ENCODE results near the gene CA11.

CA11 gene

DNA sequence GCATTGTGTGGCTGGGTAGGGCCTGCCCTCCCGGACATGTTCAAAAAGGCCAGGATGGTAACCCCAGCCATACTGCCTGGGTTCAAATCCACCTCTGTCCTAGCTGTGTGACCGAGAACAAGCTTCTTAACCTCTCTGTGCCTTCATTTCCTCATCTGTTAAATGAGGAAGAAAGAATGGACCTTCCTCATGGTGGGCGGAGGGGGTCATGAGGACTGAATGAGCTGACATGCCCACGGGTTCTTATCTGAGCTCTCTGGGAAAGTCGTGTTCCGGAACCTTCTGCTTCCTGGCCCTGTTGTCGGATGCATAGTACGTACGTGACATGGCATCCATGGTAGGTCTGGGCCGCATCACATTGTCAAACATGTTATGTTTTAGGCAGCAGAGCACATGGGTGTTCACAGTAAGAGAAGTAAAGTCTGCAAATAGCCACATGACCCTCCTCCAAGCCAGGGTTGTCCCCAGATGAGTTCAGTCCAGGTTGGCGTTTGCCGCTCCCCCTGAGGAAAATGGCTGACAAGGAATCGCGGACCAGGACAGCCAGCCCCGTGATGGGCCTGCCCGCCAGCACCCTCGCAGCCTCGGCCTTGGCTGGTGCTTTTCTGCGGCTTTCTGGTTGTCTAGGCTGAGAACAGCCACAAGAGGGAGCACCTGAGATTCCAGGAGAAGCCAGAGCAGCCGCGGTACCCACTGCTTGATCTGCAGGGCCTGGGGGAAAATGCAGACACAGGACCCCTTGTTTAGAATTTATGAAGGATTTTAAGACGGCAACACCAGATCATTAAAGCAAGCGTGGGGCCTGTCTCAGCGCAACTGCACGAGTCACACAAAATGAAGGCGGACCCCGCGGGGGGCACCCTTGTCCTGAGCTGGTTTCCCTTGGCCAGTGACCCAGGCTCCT is 29.2 kb upstream of the CA11 start:
- DNase-seq (ENCODE audit: low spot score) = peak; percentile 96
- in situ Hi-C loops (cut with MboI; ENCODE audit: low pct_unique_long_range_greater_than_20kb, low sequenced_read_pairs, unreplicated experiment) = no loop called here
- TF ChIP-seq, protein P1, sequence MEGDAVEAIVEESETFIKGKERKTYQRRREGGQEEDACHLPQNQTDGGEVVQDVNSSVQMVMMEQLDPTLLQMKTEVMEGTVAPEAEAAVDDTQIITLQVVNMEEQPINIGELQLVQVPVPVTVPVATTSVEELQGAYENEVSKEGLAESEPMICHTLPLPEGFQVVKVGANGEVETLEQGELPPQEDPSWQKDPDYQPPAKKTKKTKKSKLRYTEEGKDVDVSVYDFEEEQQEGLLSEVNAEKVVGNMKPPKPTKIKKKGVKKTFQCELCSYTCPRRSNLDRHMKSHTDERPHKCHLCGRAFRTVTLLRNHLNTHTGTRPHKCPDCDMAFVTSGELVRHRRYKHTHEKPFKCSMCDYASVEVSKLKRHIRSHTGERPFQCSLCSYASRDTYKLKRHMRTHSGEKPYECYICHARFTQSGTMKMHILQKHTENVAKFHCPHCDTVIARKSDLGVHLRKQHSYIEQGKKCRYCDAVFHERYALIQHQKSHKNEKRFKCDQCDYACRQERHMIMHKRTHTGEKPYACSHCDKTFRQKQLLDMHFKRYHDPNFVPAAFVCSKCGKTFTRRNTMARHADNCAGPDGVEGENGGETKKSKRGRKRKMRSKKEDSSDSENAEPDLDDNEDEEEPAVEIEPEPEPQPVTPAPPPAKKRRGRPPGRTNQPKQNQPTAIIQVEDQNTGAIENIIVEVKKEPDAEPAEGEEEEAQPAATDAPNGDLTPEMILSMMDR (IDR thresholded peaks at IDR 0.05; ENCODE audit: extremely low read depth, insufficient read depth, missing control alignments) = peak; percentile 89

DNA sequence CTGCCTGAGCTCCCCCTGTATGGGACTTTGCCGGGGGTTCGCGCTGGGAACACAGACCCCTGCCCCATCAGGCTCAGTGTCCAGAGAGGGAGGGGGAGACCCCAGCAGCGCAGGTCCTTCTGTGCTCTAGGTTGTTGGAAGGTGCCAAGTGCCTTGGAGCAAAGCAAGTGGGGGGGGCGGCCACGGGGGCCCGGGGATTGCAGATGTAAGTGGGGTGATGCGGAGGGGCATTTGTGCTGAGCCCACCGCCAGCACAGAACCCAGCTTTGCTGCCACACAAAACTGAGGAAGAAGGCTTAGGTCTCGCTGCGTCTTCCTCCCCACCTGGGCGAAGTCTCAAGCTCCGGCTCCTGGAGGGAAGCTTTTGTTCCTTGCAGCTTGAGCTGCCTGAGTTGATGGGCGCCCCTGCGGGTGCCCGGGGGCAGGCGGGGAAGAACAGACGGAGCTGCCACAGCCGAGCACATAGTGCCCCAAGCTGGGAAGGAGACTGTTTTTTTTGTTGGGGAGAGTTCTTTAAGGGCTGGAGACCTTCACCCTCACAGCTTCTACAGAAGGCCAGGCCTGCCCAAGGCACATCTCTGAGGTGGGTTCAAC is 28.3 kb upstream of the CA11 start:
- in situ Hi-C loops (cut with MboI; ENCODE audit: low pct_unique_long_range_greater_than_20kb, low sequenced_read_pairs, unreplicated experiment) = no loop called here
- DNase-seq (ENCODE audit: low spot score) = no peak
- TF ChIP-seq, protein P1 (IDR thresholded peaks at IDR 0.05; ENCODE audit: extremely low read depth, insufficient read depth, missing control alignments) = no peak

DNA sequence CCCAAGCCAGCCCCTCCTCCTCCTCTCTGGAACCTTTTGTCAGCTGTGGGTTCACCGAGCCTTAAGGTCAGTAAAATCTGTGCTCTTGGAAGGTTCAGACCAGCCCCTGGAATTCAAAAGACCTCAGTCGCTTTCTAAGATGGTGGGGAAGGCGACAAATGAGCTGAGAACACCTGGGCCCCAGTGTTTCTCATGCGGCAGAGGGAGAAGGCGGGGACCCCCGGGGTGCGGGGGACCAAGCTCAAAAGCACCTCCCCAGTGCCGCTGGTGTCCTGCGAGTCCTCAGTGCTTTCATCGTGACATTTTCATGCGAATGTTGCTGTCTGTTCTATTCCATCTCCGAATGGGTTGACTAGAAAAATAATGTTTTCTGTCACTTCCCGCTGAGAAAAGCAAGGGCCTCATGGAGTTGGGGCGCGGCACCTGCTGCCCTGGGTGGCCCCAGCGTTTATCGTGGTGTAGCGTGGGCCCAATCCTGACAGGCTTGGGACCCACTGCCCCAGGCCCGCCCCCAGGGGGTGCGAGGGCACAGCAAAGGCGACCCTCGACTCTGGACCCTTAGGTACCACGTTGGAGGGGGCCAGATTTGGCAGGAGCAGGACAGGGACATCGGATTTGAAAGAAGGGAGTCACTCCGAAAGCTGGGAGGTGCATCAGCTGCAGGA is 27.6 kb upstream of the CA11 start:
- in situ Hi-C loops (cut with MboI; ENCODE audit: low pct_unique_long_range_greater_than_20kb, low sequenced_read_pairs, unreplicated experiment) = no loop called here
- DNase-seq (ENCODE audit: low spot score) = no peak
- TF ChIP-seq, protein P1 (IDR thresholded peaks at IDR 0.05; ENCODE audit: extremely low read depth, insufficient read depth, missing control alignments) = no peak

GRCh38 chr19:48672994-48673393 is 27.0 kb upstream of the CA11 start, which contains the start of gene NTN5:
NTN5 (minus strand) TSS chr19:48673017; CDS start chr19:48670986, 2,031 bp downstream.
- in situ Hi-C loops (cut with MboI; ENCODE audit: low pct_unique_long_range_greater_than_20kb, low sequenced_read_pairs, unreplicated experiment) = no loop called here
- DNase-seq (ENCODE audit: low spot score) = no peak
- TF ChIP-seq, protein P1 (IDR thresholded peaks at IDR 0.05; ENCODE audit: extremely low read depth, insufficient read depth, missing control alignments) = no peak

- in situ Hi-C loops (cut with MboI; ENCODE audit: low pct_unique_long_range_greater_than_20kb, low sequenced_read_pairs, unreplicated experiment) = no loop called here
- DNase-seq (ENCODE audit: low spot score) = no peak
- TF ChIP-seq, protein P1 (IDR thresholded peaks at IDR 0.05; ENCODE audit: extremely low read depth, insufficient read depth, missing control alignments) = no peak
Observed at GRCh38 chr19:48671446-48671995, 25.5 kb upstream of the CA11 start.

DNA sequence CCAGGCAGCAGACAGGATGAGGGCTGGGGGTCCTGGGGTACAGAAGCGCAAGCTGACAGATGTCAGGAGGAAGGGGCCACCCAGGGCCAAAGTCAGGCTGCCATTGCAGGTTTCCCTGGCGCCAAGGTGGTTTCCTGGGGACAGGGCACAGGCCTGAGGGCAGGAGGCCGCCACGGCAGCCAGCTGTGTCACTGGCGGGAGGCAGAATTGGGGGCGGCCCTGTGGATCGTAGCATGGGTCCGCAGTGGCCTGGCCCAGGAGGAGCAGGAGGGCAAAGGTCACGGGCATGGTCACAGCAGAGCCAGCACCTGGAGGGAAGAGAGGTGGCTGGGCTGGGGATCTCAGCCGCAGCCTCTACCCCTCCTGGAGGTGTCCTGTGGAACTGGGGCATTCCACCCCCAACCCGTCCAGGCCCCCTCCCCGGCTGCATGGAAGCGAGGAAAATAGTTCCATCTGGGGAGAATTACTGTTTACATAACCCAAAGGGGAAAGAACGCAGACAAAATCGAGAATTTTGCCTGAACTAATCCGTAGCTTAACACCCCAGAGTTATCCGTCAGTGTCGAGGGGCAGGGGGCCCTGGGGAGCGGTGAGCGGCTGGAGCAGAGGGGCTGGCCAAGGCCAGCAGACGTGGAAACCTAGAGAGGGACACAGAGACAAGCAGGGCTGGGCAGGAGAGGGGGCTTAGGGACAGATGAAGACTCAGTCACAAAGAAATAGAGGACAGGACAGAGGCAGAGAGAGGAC is 24.9 kb upstream of the CA11 start:
- DNase-seq (ENCODE audit: low spot score) = no peak
- in situ Hi-C loops (cut with MboI; ENCODE audit: low pct_unique_long_range_greater_than_20kb, low sequenced_read_pairs, unreplicated experiment) = no loop called here
- TF ChIP-seq, protein P1 (IDR thresholded peaks at IDR 0.05; ENCODE audit: extremely low read depth, insufficient read depth, missing control alignments) = no peak
